HepG2 (cell line): ENCODE measurements around the gene SSBP4. TPM values are rescaled to one million over a fixed set of nuclear protein-coding genes. Genes with fewer than 3 reads are reported as not detected.

Experiments used
- EZH2 ChIP-seq: conservative IDR thresholded peaks from 2 replicates; pipeline ENCODE4 v1.6.1; 2012; ENCODE audit warnings: mild to moderate bottlenecking, low read depth, low read length, moderate library complexity
- HCFC1 ChIP-seq: fragments of 150-350 bp; IDR thresholded peaks from 2 replicates; pipeline ENCODE4 v1.6.1; 2014; ENCODE audit warnings: low read depth, low read length
- NFATC3 ChIP-seq: sonication (generic); formaldehyde crosslinking; IDR thresholded peaks from 2 replicates; pipeline ENCODE4 v1.5.1; 2020; ENCODE audit warnings: mild to moderate bottlenecking, missing genetic modification reagents
- NFE2L2 ChIP-seq: fragments of 150-350 bp; IDR thresholded peaks from 2 replicates; pipeline ENCODE4 v1.6.1; 2014; ENCODE audit warnings: low read length
- ONECUT2 ChIP-seq: sonication (generic); formaldehyde crosslinking; IDR thresholded peaks from 2 replicates; pipeline ENCODE4 v1.4.0; 2020; ENCODE audit warnings: missing genetic modification reagents
- RFXANK ChIP-seq: IDR thresholded peaks from 2 replicates; pipeline ENCODE4 v1.6.1; 2016
- SAP130 ChIP-seq: IDR thresholded peaks from 2 replicates; pipeline ENCODE4 v1.6.1; 2016; ENCODE audit warnings: low read depth
- U2AF2 ChIP-seq: fragments of 200-400 bp; formaldehyde crosslinking; IDR thresholded peaks from 2 replicates; pipeline ENCODE4 v1.6.1; 2017; ENCODE audit warnings: low read depth, mild to moderate bottlenecking, low read length
- ZBTB8A ChIP-seq: sonication (generic); formaldehyde crosslinking; IDR thresholded peaks from 2 replicates; pipeline ENCODE4 v1.4.0; 2020; ENCODE audit warnings: mild to moderate bottlenecking, low read depth, missing genetic modification reagents, borderline replicate concordance
- ZNF17 ChIP-seq: sonication (generic); formaldehyde crosslinking; IDR thresholded peaks from 2 replicates; pipeline ENCODE4 v1.5.0; 2020; ENCODE audit warnings: mild to moderate bottlenecking, missing genetic modification reagents
- ZNF547 ChIP-seq: sonication (generic); formaldehyde crosslinking; IDR thresholded peaks from 2 replicates; pipeline ENCODE4 v1.5.1; 2020; ENCODE audit warnings: mild to moderate bottlenecking, missing genetic modification reagents
- ZNF556 ChIP-seq: sonication (generic); formaldehyde crosslinking; IDR thresholded peaks from 2 replicates; pipeline ENCODE4 v1.4.0; 2020; ENCODE audit warnings: mild to moderate bottlenecking, missing genetic modification reagents, borderline replicate concordance
- ZNF839 ChIP-seq: sonication (generic); formaldehyde crosslinking; IDR thresholded peaks from 2 replicates; pipeline ENCODE4 v1.4.0; 2020; ENCODE audit warnings: missing genetic modification reagents, mild to moderate bottlenecking, borderline replicate concordance
- polyA plus RNA-seq, 8 experiments: library from polyadenylated mRNA; depleted of rRNA in 3 of 8; stranded (reverse) in 7 of 8; unstranded in 1 of 8; fragments of >200 nt; fragmentation: Illumina TruSeq in 4 of 8; extraction: Trizol in 4 of 8; gene quantifications; 2 replicates each; pipeline versions ENCODE4 v1.2.1 to v1.2.3, GENCODE V29; 2011 to 2016; ENCODE audit warnings: low read depth in 4 of 8, missing spikeins in 1 of 8, mixed read lengths in 1 of 8; ENCODE audit not compliant: insufficient read depth in 1 of 8
- total RNA-seq, 5 experiments: library from RNA; depleted of rRNA; stranded (reverse); fragments of >200 nt; fragmentation: Illumina TruSeq; extraction: Trizol; gene quantifications; 2 replicates each; pipeline ENCODE4 v1.2.3, GENCODE V29; 2016; ENCODE audit warnings: low read depth in 1 of 5
- TF ChIP-seq, protein P1 (sequence below): sonication (generic); formaldehyde crosslinking; IDR thresholded peaks from 2 replicates; pipeline ENCODE4 v1.4.0; 2020; ENCODE audit warnings: missing genetic modification reagents, mild to moderate bottlenecking, borderline replicate concordance
- TF ChIP-seq, protein P2 (sequence below): sonication (generic); formaldehyde crosslinking; IDR thresholded peaks from 2 replicates; pipeline ENCODE4 v1.4.0; 2020; ENCODE audit warnings: mild to moderate bottlenecking, missing genetic modification reagents
- TF ChIP-seq, protein P3 (sequence below): fragments of 450-650 bp; IDR thresholded peaks from 2 replicates; pipeline ENCODE4 v1.6.1; 2017; ENCODE audit warnings: mild to moderate bottlenecking
- TF ChIP-seq, protein P4 (sequence below): sonication (generic); formaldehyde crosslinking; IDR thresholded peaks from 2 replicates; pipeline ENCODE4 v1.4.0; 2020; ENCODE audit warnings: missing genetic modification reagents; ENCODE audit errors: not compliant biosample characterization
- TF ChIP-seq, protein P5 (sequence below): sonication (generic); formaldehyde crosslinking; IDR thresholded peaks from 2 replicates; pipeline ENCODE4 v1.4.0; 2020; ENCODE audit warnings: missing genetic modification reagents

SSBP4 gene
- total and polyA plus RNA-seq, 2 of the 13 experiments (the other 11 are each of a cell fraction or from before 2014, with no cell fraction given): 20.8 to 39.5 TPM

DNA sequence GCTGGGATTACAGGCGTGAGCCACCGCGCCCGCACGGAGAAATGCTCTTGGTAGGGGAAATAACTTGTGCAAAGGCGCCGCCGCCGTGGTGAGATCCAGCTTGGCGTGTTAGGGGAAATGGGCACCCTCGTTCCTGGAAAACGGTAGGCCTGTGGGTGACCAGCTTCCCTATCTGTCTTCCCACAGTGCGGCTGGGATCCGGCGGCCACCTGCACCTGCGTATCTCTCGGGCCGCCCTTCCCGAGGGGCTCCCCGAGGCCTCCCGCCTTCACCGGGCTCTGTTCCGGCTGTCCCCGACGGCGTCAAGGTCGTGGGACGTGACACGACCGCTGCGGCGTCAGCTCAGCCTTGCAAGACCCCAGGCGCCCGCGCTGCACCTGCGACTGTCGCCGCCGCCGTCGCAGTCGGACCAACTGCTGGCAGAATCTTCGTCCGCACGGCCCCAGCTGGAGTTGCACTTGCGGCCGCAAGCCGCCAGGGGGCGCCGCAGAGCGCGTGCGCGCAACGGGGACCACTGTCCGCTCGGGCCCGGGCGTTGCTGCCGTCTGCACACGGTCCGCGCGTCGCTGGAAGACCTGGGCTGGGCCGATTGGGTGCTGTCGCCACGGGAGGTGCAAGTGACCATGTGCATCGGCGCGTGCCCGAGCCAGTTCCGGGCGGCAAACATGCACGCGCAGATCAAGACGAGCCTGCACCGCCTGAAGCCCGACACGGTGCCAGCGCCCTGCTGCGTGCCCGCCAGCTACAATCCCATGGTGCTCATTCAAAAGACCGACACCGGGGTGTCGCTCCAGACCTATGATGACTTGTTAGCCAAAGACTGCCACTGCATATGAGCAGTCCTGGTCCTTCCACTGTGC is 30.9 kb upstream of the SSBP4 start (continued):
- TF ChIP-seq, protein P1, sequence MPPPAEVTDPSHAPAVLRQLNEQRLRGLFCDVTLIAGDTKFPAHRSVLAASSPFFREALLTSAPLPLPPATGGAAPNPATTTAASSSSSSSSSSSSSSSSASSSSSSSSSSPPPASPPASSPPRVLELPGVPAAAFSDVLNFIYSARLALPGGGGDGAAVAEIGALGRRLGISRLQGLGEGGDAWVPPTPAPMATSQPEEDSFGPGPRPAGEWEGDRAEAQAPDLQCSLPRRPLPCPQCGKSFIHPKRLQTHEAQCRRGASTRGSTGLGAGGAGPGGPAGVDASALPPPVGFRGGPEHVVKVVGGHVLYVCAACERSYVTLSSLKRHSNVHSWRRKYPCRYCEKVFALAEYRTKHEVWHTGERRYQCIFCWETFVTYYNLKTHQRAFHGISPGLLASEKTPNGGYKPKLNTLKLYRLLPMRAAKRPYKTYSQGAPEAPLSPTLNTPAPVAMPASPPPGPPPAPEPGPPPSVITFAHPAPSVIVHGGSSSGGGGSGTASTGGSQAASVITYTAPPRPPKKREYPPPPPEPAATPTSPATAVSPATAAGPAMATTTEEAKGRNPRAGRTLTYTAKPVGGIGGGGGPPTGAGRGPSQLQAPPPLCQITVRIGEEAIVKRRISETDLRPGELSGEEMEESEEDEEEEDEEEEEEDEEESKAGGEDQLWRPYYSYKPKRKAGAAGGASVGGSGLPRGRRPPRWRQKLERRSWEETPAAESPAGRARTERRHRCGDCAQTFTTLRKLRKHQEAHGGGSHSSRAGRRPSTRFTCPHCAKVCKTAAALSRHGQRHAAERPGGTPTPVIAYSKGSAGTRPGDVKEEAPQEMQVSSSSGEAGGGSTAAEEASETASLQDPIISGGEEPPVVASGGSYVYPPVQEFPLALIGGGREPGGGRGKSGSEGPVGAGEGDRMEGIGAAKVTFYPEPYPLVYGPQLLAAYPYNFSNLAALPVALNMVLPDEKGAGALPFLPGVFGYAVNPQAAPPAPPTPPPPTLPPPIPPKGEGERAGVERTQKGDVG: peak; percentile 80; the same call in 1 of the 2 replicates
- TF ChIP-seq ZNF839 (CRISPR knock-in tag): no peak
- peak; percentile 85 for TF ChIP-seq ZNF547 (CRISPR knock-in tag)
- no peak for TF ChIP-seq NFE2L2
- no peak for TF ChIP-seq NFATC3
- TF ChIP-seq, protein P2, sequence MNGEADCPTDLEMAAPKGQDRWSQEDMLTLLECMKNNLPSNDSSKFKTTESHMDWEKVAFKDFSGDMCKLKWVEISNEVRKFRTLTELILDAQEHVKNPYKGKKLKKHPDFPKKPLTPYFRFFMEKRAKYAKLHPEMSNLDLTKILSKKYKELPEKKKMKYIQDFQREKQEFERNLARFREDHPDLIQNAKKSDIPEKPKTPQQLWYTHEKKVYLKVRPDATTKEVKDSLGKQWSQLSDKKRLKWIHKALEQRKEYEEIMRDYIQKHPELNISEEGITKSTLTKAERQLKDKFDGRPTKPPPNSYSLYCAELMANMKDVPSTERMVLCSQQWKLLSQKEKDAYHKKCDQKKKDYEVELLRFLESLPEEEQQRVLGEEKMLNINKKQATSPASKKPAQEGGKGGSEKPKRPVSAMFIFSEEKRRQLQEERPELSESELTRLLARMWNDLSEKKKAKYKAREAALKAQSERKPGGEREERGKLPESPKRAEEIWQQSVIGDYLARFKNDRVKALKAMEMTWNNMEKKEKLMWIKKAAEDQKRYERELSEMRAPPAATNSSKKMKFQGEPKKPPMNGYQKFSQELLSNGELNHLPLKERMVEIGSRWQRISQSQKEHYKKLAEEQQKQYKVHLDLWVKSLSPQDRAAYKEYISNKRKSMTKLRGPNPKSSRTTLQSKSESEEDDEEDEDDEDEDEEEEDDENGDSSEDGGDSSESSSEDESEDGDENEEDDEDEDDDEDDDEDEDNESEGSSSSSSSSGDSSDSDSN (CRISPR knock-in tag): peak; percentile 96
- TF ChIP-seq, protein P3, sequence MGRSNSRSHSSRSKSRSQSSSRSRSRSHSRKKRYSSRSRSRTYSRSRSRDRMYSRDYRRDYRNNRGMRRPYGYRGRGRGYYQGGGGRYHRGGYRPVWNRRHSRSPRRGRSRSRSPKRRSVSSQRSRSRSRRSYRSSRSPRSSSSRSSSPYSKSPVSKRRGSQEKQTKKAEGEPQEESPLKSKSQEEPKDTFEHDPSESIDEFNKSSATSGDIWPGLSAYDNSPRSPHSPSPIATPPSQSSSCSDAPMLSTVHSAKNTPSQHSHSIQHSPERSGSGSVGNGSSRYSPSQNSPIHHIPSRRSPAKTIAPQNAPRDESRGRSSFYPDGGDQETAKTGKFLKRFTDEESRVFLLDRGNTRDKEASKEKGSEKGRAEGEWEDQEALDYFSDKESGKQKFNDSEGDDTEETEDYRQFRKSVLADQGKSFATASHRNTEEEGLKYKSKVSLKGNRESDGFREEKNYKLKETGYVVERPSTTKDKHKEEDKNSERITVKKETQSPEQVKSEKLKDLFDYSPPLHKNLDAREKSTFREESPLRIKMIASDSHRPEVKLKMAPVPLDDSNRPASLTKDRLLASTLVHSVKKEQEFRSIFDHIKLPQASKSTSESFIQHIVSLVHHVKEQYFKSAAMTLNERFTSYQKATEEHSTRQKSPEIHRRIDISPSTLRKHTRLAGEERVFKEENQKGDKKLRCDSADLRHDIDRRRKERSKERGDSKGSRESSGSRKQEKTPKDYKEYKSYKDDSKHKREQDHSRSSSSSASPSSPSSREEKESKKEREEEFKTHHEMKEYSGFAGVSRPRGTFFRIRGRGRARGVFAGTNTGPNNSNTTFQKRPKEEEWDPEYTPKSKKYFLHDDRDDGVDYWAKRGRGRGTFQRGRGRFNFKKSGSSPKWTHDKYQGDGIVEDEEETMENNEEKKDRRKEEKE: no peak
- no peak for TF ChIP-seq EZH2
- no peak for TF ChIP-seq ZNF17
- TF ChIP-seq ZNF556 (CRISPR knock-in tag): peak; percentile 92
- TF ChIP-seq SAP130 (CRISPR knock-in tag): peak; percentile 57
- TF ChIP-seq U2AF2: no peak
- 0 out of 2 replicates have a peak, but pooled peaks have one; percentile 14 for TF ChIP-seq ONECUT2 (CRISPR knock-in tag)
- TF ChIP-seq, protein P4, sequence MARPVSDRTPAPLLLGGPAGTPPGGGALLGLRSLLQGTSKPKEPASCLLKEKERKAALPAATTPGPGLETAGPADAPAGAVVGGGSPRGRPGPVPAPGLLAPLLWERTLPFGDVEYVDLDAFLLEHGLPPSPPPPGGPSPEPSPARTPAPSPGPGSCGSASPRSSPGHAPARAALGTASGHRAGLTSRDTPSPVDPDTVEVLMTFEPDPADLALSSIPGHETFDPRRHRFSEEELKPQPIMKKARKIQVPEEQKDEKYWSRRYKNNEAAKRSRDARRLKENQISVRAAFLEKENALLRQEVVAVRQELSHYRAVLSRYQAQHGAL (CRISPR knock-in tag): peak; percentile 46
- no peak for TF ChIP-seq ZBTB8A
- no peak for TF ChIP-seq HCFC1
- TF ChIP-seq, protein P5, sequence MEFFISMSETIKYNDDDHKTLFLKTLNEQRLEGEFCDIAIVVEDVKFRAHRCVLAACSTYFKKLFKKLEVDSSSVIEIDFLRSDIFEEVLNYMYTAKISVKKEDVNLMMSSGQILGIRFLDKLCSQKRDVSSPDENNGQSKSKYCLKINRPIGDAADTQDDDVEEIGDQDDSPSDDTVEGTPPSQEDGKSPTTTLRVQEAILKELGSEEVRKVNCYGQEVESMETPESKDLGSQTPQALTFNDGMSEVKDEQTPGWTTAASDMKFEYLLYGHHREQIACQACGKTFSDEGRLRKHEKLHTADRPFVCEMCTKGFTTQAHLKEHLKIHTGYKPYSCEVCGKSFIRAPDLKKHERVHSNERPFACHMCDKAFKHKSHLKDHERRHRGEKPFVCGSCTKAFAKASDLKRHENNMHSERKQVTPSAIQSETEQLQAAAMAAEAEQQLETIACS (CRISPR knock-in tag): peak; percentile 74
- no peak for TF ChIP-seq RFXANK (CRISPR knock-in tag)
